AG04449 (cell line): ENCODE results near the gene MKI67.

ENCODE experiments used
- CTCF ChIA-PET: fragments of 350-600 bp; formaldehyde crosslinking; extraction: SDS; loops from one replicate; lab custom pipeline; 2021; ENCODE audit warnings: antibody characterized with exemption; lab: Yijun Ruan, JAX
- POLR2A ChIA-PET: fragments of 400-600, 350-600 bp; formaldehyde crosslinking; extraction: SDS; loops from one replicate; lab custom pipeline; 2020; ENCODE audit warnings: antibody characterized with exemption, inconsistent platforms; lab: Yijun Ruan, JAX
- DNase-seq: peaks from one replicate; pipeline ENCODE4 v3.0.0-alpha.2; 2010; ENCODE audit warnings: low read depth, low spot score
- H3K4me3 ChIP-seq: 2 replicates; pipeline ENCODE4 v1.5.1; 2011; ENCODE audit warnings: low read depth, mild to moderate bottlenecking, control low read depth, low read length
- TF ChIP-seq, protein P1 (sequence below): IDR thresholded peaks from one replicate; pipeline ENCODE4 v1.5.1; 2011; ENCODE audit warnings: mild to moderate bottlenecking, moderate library complexity, low read length, control low read depth, inconsistent platforms; ENCODE audit not compliant: insufficient read depth; ENCODE audit errors: missing control alignments

Gene MKI67

GRCh38 chr10:128064970-128065580 lies 61.1 kb downstream of the MKI67 start:
- no peak for DNase-seq
- POLR2A ChIA-PET: no interaction called here

DNA sequence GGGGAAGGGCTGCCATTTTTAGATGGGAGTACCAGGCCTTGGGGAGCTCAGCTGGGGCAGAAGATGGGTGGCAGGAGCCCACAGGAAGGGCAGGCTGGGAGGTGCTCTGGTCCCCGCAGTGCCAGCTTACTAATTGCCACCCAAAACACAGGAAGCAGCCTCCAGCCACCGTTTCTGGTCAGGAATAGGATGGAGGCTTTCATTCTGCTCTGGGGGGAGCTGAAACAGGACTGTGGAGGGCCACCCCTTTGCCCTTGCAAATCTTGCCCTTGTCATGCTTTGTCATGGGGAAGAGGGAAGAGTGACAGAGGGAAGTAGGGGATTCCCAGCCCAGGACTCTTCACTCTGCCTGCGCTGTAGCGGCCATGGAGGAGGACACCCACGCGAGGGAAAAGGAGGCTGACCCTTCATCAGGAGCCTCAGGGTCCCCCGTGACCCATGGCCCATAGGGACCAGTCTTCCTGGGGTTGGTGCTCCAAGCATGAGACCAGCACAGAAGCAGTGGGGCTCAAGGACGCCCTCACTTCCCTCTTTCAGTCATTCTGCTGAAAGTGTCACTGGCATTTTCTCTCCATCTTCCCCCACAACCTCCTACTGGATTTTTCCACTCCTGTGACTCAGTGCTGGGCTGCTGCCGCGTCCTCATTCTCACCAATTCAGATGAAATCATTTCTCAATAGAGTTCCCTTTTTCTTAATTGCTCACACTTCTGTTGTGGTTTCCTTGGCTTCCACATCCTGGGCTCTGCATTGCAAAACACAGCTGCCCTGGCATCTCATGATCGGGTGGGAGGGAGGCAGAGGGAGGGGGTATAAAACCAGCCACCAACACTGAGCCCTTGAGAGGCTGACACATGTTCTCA lies 61.9 kb downstream of the MKI67 start:
- peak; percentile 26 for DNase-seq
- ChIA-PET CTCF (interaction anchor here (0.9 to 1.2 kb wide), 2 partner anchors 7 to 52 kb away, joined by 4 read pairs; no protein-coding TSS in a partner anchor), POLR2A (no interaction called here)
- TF ChIP-seq, protein P1, sequence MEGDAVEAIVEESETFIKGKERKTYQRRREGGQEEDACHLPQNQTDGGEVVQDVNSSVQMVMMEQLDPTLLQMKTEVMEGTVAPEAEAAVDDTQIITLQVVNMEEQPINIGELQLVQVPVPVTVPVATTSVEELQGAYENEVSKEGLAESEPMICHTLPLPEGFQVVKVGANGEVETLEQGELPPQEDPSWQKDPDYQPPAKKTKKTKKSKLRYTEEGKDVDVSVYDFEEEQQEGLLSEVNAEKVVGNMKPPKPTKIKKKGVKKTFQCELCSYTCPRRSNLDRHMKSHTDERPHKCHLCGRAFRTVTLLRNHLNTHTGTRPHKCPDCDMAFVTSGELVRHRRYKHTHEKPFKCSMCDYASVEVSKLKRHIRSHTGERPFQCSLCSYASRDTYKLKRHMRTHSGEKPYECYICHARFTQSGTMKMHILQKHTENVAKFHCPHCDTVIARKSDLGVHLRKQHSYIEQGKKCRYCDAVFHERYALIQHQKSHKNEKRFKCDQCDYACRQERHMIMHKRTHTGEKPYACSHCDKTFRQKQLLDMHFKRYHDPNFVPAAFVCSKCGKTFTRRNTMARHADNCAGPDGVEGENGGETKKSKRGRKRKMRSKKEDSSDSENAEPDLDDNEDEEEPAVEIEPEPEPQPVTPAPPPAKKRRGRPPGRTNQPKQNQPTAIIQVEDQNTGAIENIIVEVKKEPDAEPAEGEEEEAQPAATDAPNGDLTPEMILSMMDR: no peak
- no peak overlapping the region for H3K4me3 ChIP-seq

More at GRCh38 chr10:128064970-128065580, 61.1 kb downstream of the MKI67 start:
- H3K4me3 ChIP-seq: no peak overlapping the region
- TF ChIP-seq, protein P1: no peak
- CTCF ChIA-PET: no interaction called here

DNA sequence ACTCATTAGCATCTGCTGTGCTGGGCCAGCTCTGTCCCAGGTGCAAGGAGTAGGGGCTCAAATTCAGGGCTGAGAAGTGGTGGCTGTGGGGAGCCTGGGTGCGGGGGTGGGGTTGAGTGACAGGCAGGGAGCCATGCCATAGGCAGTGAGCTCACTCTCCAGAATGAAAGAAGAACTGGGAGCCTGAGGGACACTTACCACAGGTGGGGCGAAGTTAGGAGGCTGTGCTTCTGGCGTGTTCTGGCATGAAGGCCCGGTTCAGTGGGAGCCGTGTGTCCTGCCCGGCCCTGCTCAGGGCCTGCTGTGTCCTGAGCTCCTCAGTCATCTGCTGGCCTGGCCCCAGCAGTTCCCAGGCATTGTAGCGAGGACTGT lies 62.5 kb downstream of the MKI67 start:
- H3K4me3 ChIP-seq: no peak overlapping the region
- POLR2A ChIA-PET: no interaction called here
- TF ChIP-seq, protein P1: no peak
- DNase-seq: no peak
- CTCF ChIA-PET: interaction anchor here (0.7 to 1.2 kb wide), 3 partner anchors 8 to 53 kb away, joined by 3 to 4 read pairs (median 4); no protein-coding TSS in a partner anchor

GRCh38 chr10:128062881-128063563 lies 63.2 kb downstream of the MKI67 start:
- POLR2A ChIA-PET: no interaction called here
- TF ChIP-seq, protein P1: no peak
- H3K4me3 ChIP-seq: no peak overlapping the region
- DNase-seq: no peak
- CTCF ChIA-PET: interaction anchor here (0.7 to 2.2 kb wide), 5 partner anchors 9 to 87 kb away, joined by 3 to 6 read pairs (median 4); no protein-coding TSS in a partner anchor

GRCh38 chr10:128062331-128062880 lies 63.8 kb downstream of the MKI67 start:
- ChIA-PET POLR2A (no interaction called here), CTCF (interaction anchor here (1.5 to 2.2 kb wide), 2 partner anchors 7 to 17 kb away, joined by 4 to 6 read pairs; no protein-coding TSS in a partner anchor)
- no peak overlapping the region for H3K4me3 ChIP-seq
- no peak for DNase-seq
- TF ChIP-seq, protein P1: no peak
